ENCODE results near the gene RPTOR.

The RPTOR gene

GRCh38 chr17:80662557-80662956 is 117.9 kb downstream of the RPTOR start:
- no peak for TF ChIP-seq CTCF (IDR thresholded peaks at IDR 0.05; ENCODE audit: low read depth, low read length)
- DNase-seq (ENCODE audit: low read depth in 2 of 2): no peak
- no peak overlapping the region for H3K4me3 ChIP-seq (replicated peaks in 1 of 2; ENCODE audit: low read depth in 2 of 2, low read length in 2 of 2)

DNA sequence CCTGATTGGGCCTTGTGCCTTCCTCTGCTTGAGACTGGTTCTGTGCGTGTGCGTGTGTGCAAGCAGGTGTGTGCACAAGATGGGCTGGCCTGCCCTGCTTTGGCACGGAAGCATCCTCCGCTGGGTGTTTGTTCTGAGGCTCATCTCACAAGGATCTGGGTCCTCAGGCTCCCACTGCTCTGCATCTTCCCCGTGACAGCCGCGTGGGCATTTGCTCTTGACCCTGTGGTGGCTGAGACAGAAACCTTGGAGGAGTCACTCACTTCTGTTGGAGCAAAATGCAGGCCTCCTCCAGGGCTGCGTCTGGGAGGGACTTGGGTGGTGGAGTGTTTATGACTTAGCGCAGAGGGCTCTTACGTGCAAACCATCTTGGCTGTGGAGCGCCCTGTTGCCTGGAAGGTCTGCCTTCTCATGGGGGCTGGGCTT is 119.2 kb downstream of the RPTOR start:
- no peak overlapping the region for H3K4me3 ChIP-seq (replicated peaks in 1 of 2; ENCODE audit: low read depth in 2 of 2, low read length in 2 of 2)
- peak in 1 of 2 donors; percentile 29 for DNase-seq (ENCODE audit: low read depth in 2 of 2)
- TF ChIP-seq CTCF (IDR thresholded peaks at IDR 0.05; ENCODE audit: low read depth, low read length): no peak

DNA sequence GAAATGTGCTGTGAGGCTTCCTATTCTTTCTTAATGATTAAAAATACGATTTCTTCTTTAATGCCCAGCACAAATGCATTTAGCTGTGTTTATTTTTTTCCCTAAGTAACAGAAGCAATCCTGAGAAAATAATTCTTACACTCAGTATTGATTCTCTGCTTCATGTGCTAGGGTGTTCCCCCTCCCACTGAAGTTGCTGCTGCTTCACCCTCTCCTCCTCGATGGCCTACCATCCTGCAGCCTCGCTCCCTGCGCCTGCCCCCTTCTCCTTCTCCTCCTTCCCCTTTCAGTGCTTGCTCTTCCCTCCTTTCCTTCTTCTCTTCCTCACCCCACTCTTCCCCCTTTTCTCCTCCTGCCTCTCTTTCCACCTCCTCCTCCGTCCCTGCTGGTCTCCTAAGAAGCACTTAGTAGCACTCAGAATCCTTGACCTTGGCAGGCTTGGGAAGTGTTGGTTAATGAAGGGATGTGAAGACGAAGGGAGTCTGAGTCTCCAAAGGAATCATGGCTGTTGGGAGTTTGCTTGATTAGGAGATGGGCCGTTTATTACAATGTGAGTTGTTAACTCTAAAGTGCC is 119.7 kb downstream of the RPTOR start:
- no peak for DNase-seq (ENCODE audit: low read depth in 2 of 2)
- no peak for TF ChIP-seq CTCF (IDR thresholded peaks at IDR 0.05; ENCODE audit: low read depth, low read length)
- no peak overlapping the region for H3K4me3 ChIP-seq (replicated peaks in 1 of 2; ENCODE audit: low read depth in 2 of 2, low read length in 2 of 2)

DNA sequence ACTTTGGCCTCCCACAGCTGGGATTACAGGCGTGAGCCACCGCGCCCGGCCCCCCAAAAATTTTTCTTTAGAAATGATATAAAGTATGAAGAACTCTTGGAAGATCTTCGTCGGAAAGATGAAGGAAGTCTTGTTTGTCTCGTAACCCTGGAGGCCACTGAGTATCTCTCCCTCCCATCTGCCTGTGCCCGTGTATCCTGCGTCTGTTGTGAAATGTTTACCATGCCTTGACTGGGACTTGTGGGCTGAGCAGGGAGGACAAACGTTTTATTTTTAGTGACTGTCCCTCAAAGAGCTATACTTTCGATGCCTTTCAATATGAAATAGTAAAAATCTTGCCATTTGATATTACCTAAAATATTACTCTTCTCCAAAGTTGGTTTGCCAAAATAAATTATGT is 121.2 kb downstream of the RPTOR start:
- H3K4me3 ChIP-seq (replicated peaks in 1 of 2; ENCODE audit: low read depth in 2 of 2, low read length in 2 of 2): no peak overlapping the region
- DNase-seq (ENCODE audit: low read depth in 2 of 2): no peak
- TF ChIP-seq CTCF (IDR thresholded peaks at IDR 0.05; ENCODE audit: low read depth, low read length): no peak

DNA sequence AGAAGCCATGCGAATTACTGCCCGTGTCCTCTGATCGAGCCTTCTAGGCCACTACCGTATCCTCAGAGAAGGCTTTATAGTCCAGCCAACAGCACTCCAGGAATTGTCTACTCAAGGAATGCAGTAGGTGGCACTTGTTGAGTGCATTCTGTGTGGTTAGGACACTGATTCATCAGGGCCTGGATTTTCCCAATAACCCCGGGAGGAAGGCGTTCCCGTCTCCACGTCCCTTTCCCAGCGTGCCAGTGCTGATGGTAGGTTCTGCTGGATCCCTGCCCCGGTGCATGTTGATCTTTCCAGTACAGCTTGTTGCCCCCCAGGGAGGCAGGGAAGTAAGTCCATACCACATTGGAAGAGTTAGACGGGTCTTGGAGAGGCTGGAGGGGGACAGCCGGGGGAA is 122.2 kb downstream of the RPTOR start:
- TF ChIP-seq CTCF (IDR thresholded peaks at IDR 0.05; ENCODE audit: low read depth, low read length): no peak
- DNase-seq (ENCODE audit: low read depth in 2 of 2): no peak

DNA sequence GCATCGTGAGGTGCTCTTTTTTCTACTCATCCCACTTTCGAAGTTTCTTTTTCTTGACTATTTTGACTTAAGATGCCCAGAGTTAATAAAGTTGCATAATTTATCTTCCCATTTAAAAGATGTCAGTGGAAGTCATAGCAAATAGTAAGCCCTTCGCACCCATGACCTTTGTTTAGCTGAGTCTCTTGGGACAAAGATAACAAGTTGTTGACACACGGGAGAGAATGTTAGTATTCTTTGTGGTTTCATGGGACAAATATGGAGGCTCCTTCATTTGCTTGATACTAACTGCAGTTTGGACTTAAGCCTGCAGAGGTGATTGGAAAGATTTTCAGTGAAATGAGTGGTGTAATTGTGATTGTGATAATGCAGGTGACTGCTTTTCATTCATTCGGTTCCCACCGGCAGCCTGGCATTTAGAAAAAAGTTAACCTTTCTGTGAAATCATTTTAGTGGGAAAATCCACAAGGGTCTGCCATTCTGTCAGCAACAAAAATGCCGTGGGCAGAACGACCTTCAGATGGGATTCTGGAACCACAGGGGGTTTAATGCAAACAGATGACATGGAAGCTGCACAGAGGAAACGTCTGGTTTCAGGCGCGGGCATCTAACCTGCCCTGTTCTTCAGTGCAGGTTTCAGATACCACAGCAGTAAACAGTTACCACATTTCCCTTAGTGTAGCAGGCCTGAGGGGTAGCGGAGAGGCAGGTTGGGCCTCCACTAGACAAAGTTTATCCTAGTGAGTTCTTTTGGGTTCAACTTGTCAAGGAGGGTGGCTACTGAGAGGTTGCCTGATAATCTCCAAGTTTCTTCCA is 123.0 kb downstream of the RPTOR start:
- DNase-seq (ENCODE audit: low read depth in 2 of 2): no peak
- no peak for TF ChIP-seq CTCF (IDR thresholded peaks at IDR 0.05; ENCODE audit: low read depth, low read length)
- no peak overlapping the region for H3K4me3 ChIP-seq (replicated peaks in 1 of 2; ENCODE audit: low read depth in 2 of 2, low read length in 2 of 2)

More for the DNA sequence above, 122.2 kb downstream of the RPTOR start:
- no peak overlapping the region for H3K4me3 ChIP-seq (replicated peaks in 1 of 2; ENCODE audit: low read depth in 2 of 2, low read length in 2 of 2)

Measured in cardiac fibroblast (primary cell).